Mucosa of gallbladder (tissue), 1 donor: ENCODE results near the gene TAF7L. TPM values are rescaled to one million over a fixed set of nuclear protein-coding genes. Genes with fewer than 3 reads are reported as not detected.

Experiments used
- DNase-seq: peaks from one replicate; pipeline ENCODE4 v3.0.0-alpha.2; 2020; ENCODE audit warnings: low spot score
- total RNA-seq: library from RNA; stranded (reverse); gene quantifications from one replicate; pipeline ENCODE4 v1.2.1, GENCODE V29; 2021
- donor health status: DM: no; HTN: no; CAD: no.

Gene TAF7L
- total RNA-seq, 1 donor from 2014 or later = not detected

DNA sequence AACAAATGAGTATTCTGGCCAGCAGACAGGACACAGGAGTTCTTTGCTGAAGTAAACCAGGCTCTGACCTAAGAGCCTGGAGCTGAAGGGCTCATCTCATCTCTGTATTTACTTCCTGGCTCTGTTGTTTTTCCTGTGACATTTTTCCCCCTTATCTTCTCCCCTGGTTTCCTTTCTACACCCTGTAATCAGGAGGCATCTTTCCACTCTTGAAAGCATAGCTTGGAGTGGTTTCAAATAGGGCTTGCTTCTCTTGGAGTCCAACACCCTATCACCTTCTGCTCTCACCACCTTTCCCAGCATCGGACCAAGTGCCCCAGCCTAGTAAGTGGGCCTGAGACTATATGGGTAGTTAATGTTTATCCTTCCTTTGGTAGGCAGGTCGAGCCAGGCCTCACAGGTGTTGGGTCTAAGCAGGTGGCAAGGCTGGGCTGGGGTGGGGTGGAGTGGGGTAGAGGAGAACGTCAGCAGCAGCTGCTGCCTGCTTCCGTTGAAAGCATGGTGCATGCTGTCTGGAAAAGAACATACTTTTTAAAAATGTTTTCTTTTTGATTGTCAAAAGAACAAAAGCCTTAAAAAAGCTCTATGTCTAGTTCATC lies 70.4 kb downstream of the TAF7L start:
- no peak for DNase-seq

- no peak for DNase-seq
These were observed 71.2 kb downstream of the TAF7L start for GRCh38 chrX:101219864-101220346.

GRCh38 chrX:101219116-101219863 lies 71.8 kb downstream of the TAF7L start, which contains the start of gene DRP2:
DRP2 (plus strand) TSS chrX:101219786; CDS start chrX:101231648, 11,862 bp downstream.
- DNase-seq = no peak

Other genes with a start within 250 kb of the TAF7L start
- 26.8 TPM for gene TRMT2B, start 239.2 kb downstream of the TAF7L start, total RNA-seq
- gene TMEM35A, start 212.5 kb downstream of the TAF7L start, total RNA-seq = 4.0 TPM
- gene CENPI, start 193.1 kb downstream of the TAF7L start, total RNA-seq = 1.3 TPM
- 0.29 TPM for gene DRP2, start 71.5 kb downstream of the TAF7L start, total RNA-seq
- 6.6 TPM for gene TIMM8A, start 57.4 kb upstream of the TAF7L start, total RNA-seq
- gene BTK, start 94.9 kb upstream of the TAF7L start, total RNA-seq = 8.2 TPM
- 124 TPM for gene RPL36A, start 99.7 kb upstream of the TAF7L start, total RNA-seq
- 29.2 TPM for gene GLA, start 116.6 kb upstream of the TAF7L start, total RNA-seq
- gene HNRNPH2, start 116.9 kb upstream of the TAF7L start, total RNA-seq = 62.1 TPM
- 12.7 TPM for gene ARMCX4, start 194.1 kb upstream of the TAF7L start, total RNA-seq